ENCODE measurements around the gene DXO.

Gene DXO

DNA sequence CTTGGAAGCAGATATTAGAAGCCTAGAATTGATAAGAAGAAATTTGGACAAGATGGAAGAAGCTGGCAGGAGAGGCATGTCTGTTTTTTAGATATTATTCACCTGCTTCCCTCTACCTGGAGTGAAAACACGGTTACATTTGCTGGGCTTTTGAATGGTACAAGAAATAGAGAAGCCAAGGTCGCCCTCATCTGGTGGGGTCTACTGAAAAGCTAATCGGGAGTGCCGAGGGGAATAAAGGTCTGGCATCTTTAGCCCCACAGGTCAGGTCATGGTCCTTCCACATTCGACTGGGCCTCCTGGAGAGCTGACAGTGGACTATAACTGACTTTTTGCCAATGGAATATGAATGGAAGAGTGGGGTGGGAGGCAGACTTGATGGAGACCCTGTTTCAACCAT is 49.0 kb downstream of the DXO start:
- H3K36me3 ChIP-seq (ENCODE audit: control insufficient read depth in 2 of 2, insufficient read depth in 2 of 2, low read length in 2 of 2) = no peaks in the 10 kb centered on the region
- peaks cover 0 to 2% of the 10 kb centered on the region in 2 donors for H3K27me3 ChIP-seq (ENCODE audit: control insufficient read depth in 1 of 2, insufficient read depth in 2 of 2, low read length in 2 of 2)
- no peaks in the 10 kb centered on the region for H3K4me1 ChIP-seq (ENCODE audit: control insufficient read depth, insufficient read depth, low read length)
- H3K27ac ChIP-seq (ENCODE audit: low read length) = no peak overlapping the region
- no peak overlapping the region for H3K9ac ChIP-seq (ENCODE audit: low read length in 2 of 2)
- H3K9me3 ChIP-seq (ENCODE audit: control insufficient read depth in 2 of 2, low read length in 2 of 2) = no peaks in the 10 kb centered on the region
- no peak overlapping the region for H3K4me3 ChIP-seq (ENCODE audit: low read length in 2 of 2)

DNA sequence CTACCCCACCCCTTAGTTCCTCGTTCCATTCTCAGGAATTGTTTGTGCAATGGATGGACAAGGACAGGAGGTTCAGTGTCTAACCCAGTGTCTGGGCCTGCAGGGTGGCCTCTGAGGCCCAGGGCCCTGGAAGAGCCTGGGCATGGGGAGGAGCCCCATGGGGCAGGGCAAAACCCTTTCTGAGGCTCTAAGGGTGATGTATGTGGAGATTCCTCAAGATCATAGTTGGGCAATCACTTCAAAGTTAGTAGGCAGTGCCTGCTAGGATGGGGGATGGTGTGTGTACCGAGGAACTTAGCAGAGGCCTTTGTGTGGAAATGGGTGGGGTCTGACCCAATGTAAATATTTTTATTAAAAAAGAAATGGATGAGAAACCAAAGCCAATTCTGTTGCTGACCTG is 51.1 kb downstream of the DXO start:
- Histone ChIP-seq H3K27me3 (ENCODE audit: control insufficient read depth in 1 of 2, insufficient read depth in 2 of 2, low read length in 2 of 2) (peaks cover 0 to under 1% of the 10 kb centered on the region in 2 donors), H3K9ac (ENCODE audit: low read length in 2 of 2) (no peak overlapping the region), H3K4me1 (ENCODE audit: control insufficient read depth, insufficient read depth, low read length) (no peaks in the 10 kb centered on the region), H3K9me3 (ENCODE audit: control insufficient read depth in 2 of 2, low read length in 2 of 2) (no peaks in the 10 kb centered on the region), H3K27ac (ENCODE audit: low read length) (no peak overlapping the region), H3K36me3 (ENCODE audit: control insufficient read depth in 2 of 2, insufficient read depth in 2 of 2, low read length in 2 of 2) (no peaks in the 10 kb centered on the region), H3K4me3 (ENCODE audit: low read length in 2 of 2) (no peak overlapping the region)

All from stomach smooth muscle (tissue), 2 donors.